Measurements from ENCODE around the gene SPRED3. TPM values are rescaled to one million over a fixed set of nuclear protein-coding genes. Genes with fewer than 3 reads are reported as not detected.

The SPRED3 gene
- total RNA-seq, 1 donor from 2014 or later = 3.2 TPM

- DNase-seq (ENCODE audit: low spot score) = no peak
- Mint-ChIP-seq H3K4me3 (ENCODE audit: unreplicated experiment) (no peak overlapping the region), H3K36me3 (ENCODE audit: low read depth) (peaks cover 16% of the 10 kb centered on the region), H3K9me3 (ENCODE audit: low read depth) (no peaks in the 10 kb centered on the region), H3K27me3 (ENCODE audit: low read depth) (no peaks in the 10 kb centered on the region), H3K4me1 (ENCODE audit: low read depth) (peaks cover 18% of the 10 kb centered on the region), H3K27ac (ENCODE audit: unreplicated experiment) (no peak overlapping the region)
- TF ChIP-seq, protein P1, sequence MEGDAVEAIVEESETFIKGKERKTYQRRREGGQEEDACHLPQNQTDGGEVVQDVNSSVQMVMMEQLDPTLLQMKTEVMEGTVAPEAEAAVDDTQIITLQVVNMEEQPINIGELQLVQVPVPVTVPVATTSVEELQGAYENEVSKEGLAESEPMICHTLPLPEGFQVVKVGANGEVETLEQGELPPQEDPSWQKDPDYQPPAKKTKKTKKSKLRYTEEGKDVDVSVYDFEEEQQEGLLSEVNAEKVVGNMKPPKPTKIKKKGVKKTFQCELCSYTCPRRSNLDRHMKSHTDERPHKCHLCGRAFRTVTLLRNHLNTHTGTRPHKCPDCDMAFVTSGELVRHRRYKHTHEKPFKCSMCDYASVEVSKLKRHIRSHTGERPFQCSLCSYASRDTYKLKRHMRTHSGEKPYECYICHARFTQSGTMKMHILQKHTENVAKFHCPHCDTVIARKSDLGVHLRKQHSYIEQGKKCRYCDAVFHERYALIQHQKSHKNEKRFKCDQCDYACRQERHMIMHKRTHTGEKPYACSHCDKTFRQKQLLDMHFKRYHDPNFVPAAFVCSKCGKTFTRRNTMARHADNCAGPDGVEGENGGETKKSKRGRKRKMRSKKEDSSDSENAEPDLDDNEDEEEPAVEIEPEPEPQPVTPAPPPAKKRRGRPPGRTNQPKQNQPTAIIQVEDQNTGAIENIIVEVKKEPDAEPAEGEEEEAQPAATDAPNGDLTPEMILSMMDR (IDR thresholded peaks at IDR 0.05) = no peak
Measured at GRCh38 chr19:38385057-38385803, 3.3 kb upstream of the SPRED3 start.

DNA sequence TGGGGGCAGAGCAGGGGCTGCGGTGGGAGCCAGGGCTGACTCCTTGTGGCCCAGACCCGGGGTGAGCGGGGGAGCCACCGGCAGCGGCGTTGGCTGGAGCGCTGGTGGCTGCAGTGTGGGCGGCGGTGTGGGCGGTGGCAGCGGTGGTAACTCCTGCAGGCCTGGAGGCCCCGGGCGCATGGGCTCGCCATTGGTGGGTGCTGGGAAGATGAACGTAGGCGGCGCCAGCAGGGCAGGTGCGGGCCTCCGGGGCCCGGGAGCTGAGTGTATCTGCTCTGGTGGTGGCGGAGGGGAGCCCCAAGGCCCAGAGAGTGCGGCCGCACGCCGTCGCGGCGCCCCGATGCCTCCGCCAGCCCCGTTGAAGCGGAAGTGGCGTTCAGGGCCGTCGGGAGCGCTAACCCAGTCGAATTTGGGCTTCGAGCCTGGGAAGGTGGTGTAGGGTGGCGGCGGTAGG lies 2.7 kb upstream of the SPRED3 start:
- peaks cover 20% of the 10 kb centered on the region for H3K4me1 Mint-ChIP-seq (ENCODE audit: low read depth)
- no peaks in the 10 kb centered on the region for H3K9me3 Mint-ChIP-seq (ENCODE audit: low read depth)
- DNase-seq (ENCODE audit: low spot score) = no peak
- no peaks in the 10 kb centered on the region for H3K27me3 Mint-ChIP-seq (ENCODE audit: low read depth)
- no peak overlapping the region for H3K27ac Mint-ChIP-seq (ENCODE audit: unreplicated experiment)
- TF ChIP-seq, protein P1 (IDR thresholded peaks at IDR 0.05) = no peak
- H3K4me3 Mint-ChIP-seq (ENCODE audit: unreplicated experiment) = no peak overlapping the region
- peaks cover 14% of the 10 kb centered on the region for H3K36me3 Mint-ChIP-seq (ENCODE audit: low read depth)

DNA sequence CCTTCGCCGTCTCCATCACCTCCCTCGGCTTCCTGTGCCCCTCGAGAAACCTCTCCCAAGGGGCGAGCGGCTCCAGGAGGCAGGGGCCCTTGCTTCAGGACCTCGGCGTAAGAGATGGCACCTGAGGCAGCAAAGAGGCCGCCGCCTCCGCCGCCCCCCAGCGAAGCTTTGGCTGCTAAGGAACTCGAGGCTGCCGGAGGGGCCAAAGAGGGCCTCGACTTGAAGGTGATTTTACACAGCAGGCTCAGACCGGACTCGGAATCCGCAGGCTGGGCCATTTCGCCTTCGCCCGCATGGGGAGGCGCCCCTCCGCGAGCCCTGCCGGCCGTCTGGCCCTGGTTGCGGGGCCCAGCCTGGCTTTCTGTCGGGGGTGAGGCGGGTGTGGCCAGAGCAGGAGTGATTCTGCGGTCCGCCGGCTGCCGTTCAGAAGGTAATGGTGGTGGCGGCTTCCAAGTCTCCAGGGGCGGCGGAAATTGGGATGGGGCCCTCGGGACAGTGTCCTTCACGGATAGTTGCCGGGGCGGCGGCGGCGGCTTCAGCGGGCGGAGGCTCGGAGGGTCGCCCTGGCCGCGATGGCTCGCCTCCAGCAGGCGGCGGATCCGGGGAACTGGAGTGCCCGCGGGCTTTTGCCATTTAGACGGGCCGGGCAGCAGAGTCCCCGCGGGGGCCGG lies 2.1 kb upstream of the SPRED3 start:
- TF ChIP-seq, protein P1 (IDR thresholded peaks at IDR 0.05) = no peak
- Mint-ChIP-seq H3K36me3 (ENCODE audit: low read depth) (peaks cover 11% of the 10 kb centered on the region), H3K4me1 (ENCODE audit: low read depth) (peaks cover 20% of the 10 kb centered on the region), H3K27ac (ENCODE audit: unreplicated experiment) (no peak overlapping the region), H3K9me3 (ENCODE audit: low read depth) (no peaks in the 10 kb centered on the region), H3K27me3 (ENCODE audit: low read depth) (no peaks in the 10 kb centered on the region), H3K4me3 (ENCODE audit: unreplicated experiment) (no peak overlapping the region)
- no peak for DNase-seq (ENCODE audit: low spot score)

GRCh38 chr19:38386971-38387549 lies 1.4 kb upstream of the SPRED3 start:
- H3K4me1 Mint-ChIP-seq (ENCODE audit: low read depth) = peaks cover 20% of the 10 kb centered on the region
- H3K27me3 Mint-ChIP-seq (ENCODE audit: low read depth) = no peaks in the 10 kb centered on the region
- TF ChIP-seq, protein P1 (IDR thresholded peaks at IDR 0.05) = no peak
- H3K4me3 Mint-ChIP-seq (ENCODE audit: unreplicated experiment) = peak overlapping the region; percentile 92
- peak overlapping the region; percentile 68 for H3K27ac Mint-ChIP-seq (ENCODE audit: unreplicated experiment)
- DNase-seq (ENCODE audit: low spot score) = no peak
- no peaks in the 10 kb centered on the region for H3K9me3 Mint-ChIP-seq (ENCODE audit: low read depth)
- H3K36me3 Mint-ChIP-seq (ENCODE audit: low read depth) = peaks cover 5% of the 10 kb centered on the region

DNA sequence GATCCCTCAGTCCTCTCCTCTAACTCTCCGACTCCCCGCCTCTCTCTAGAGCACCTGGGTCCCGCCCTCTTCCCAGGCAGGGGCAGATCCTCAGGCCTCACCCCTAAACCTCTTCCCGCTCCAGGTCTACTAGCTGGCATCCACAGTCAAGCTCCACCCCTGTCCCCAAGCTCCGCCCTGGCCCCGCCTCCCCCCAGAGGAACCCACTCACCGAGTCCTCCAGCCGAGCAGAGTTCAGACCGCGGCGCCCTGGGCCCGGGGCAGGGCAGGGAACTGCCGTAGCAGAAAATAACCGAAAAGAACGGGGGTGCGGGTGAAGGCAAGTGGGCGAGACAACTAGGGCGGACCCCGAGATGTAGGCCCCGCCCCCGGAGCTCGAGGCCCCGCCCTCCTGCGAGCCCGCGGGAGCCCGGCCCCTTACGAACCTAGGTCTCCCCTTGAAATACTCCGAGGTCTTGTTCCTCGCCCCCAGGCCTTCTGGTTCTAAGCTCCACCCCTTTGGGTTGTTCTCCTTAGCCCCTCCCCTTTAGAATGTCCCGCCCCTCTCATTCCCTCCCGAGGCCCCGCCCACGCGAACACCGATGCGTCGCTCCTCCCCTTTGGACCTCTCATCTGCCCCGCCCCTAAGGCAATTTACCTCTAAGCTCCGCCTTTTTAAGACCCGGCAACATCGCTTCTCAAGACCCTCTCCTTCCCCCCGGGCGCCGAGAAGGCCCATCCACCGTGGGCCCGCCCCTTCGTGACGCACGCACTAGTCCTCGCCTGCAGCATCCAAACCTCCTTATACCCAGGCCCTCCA lies 748 bp upstream of the SPRED3 start, which contains the start of gene GGN:
Gene GGN, minus strand, starts transcription at position 485 of the 799 bp plus-strand sequence. CDS start 773 bp downstream, outside the sequence.
- Mint-ChIP-seq H3K27ac (ENCODE audit: unreplicated experiment) (peak within 1 kb of the TSS; percentile 96), H3K36me3 (ENCODE audit: low read depth) (peaks cover 3% of the 10 kb centered on the region), H3K4me1 (ENCODE audit: low read depth) (peaks cover 20% of the 10 kb centered on the region), H3K27me3 (ENCODE audit: low read depth) (no peaks in the 10 kb centered on the region), H3K4me3 (ENCODE audit: unreplicated experiment) (peak within 1 kb of the TSS; percentile 92), H3K9me3 (ENCODE audit: low read depth) (no peaks in the 10 kb centered on the region)
- TF ChIP-seq, protein P1 (IDR thresholded peaks at IDR 0.05) = no peak
- DNase-seq (ENCODE audit: low spot score) = no peak
